DMS153 treated with DMSO at 0.1 percent for 48 hours (cell line): Measurements from ENCODE around the gene MAP4K1.
A peak's percentile ranks its signal among the peaks of the same experiment; 100 is the strongest.

Source experiments
- DNase-seq: peaks from one replicate; lab custom pipeline; 2025; ENCODE audit not compliant: unreplicated experiment; lab: John Stamatoyannopoulos, UW

MAP4K1 gene

DNA sequence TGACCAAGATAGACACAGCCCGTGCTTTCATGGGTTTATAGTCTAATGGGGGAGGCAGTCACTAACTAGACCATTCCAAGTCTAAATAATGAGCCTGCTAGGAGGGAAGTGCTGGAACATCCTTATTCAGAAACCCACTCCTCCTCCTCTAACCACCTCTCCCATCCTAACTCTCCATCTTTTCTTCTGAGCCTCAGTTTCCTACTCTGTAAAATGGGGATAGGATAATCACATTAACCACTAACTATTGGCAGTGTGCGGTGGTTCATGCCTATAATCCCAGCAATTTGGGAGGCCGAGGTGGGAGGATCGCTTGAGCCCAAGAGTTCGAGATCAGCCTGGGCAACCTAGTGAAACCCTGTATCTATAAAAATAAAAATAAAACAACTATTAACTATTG lies 68.7 kb downstream of the MAP4K1 start:
- no peak for DNase-seq

DNA sequence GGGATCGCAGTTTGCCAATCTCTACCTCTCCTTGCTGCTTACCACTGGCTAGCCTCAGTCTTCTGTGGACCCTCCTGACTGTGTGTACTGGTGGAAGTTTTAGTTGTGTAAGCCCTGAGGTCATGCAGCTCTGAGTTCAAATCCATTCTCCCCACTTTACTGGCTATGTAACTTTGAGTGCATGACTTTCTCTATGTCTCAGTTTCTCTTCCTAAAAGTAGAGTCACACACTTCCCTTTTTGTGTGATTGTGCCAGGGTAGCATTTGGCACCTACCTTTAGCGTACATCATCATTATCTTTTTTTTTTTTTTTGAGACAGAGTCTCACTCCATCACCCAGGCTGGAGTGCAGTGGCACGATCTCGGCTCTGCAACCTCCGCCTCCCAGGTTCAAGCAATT lies 70.3 kb downstream of the MAP4K1 start:
- DNase-seq = no peak

- no peak for DNase-seq
Observed at GRCh38 chr19:38545596-38545995, 72.2 kb downstream of the MAP4K1 start.

- DNase-seq = no peak
Observed at GRCh38 chr19:38544569-38545315, 73.0 kb downstream of the MAP4K1 start.

GRCh38 chr19:38543807-38544568 lies 73.8 kb downstream of the MAP4K1 start:
- DNase-seq = peak; percentile 59

- DNase-seq = no peak
Observed at GRCh38 chr19:38543286-38543806, 74.4 kb downstream of the MAP4K1 start.

DNA sequence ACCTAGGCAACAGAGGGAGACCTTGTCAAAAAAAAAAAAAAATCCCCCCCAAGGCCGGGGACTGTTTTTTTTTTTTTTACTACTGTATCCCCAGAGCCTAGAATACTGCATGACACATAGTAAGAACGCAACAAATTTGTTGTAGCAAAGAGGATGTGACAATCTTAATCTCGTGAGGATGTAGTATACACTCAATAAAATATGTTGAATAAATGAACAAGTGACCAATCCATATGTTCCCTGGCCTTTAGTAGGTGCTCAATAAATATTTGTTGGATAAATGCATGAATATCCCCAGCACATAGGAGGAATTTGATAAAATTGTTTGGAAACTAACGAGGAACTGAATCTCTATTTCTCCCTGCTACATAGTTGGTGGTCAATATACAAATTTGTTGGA lies 75.7 kb downstream of the MAP4K1 start:
- no peak for DNase-seq

GRCh38 chr19:38539751-38540150 lies 78.0 kb downstream of the MAP4K1 start:
- no peak for DNase-seq

DNA sequence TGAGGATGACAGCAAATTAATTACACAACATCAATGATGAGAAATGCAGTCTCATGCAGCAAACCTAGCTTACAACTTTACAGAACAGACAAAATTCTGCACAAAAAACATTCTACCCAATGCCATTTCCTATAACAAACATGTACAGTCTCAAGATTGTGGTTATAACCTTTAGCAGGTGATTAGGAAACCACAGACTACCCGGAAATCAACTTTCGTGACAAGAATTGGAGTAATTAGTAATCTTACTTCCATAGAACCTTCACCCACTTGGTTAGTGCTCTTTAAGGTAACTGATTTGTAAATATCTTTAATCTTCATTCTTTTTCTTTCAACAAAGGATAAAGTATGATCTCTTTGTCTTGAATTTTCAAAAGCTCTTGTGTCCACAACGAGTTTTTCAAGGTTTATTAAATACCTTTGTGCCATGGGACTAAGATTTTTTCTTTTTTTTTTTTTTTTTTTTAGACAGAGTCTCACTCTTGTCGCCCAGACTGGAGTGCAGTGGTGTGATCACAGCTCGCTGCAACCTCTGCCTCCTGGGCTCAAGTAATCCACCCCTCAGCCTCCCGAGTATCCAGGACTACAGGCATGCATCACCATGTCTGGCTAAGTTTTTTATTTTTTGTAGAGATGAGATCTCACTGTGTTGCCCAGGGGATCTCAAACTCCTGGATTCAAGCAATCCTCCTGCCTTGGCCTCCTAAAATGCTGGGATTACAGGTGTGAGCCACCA lies 78.8 kb downstream of the MAP4K1 start:
- no peak for DNase-seq

- DNase-seq = no peak
Observed at GRCh38 chr19:38538386-38538785, 79.4 kb downstream of the MAP4K1 start.
